GM12878 (cell line): ENCODE measurements around the gene SEZ6L2. TPM values are rescaled to one million over a fixed set of nuclear protein-coding genes. Genes with fewer than 3 reads are reported as not detected.

Source experiments
- ATAC-seq: fragments of 200-7000 bp; cut with Tn5 transposase; 3 replicates; pipeline ENCODE4 v1.9.1; 2020; ENCODE audit warnings: mild to moderate bottlenecking, moderate library complexity
- BruUV-seq: library from RNA; stranded (reverse); fragments of 400-500 nt; replicated peaks from 2 replicates; lab custom pipeline; 2021; lab: Mats Ljungman, UMichigan
- CTCF ChIA-PET: fragments of 300-600 bp; sonication (Branson Sonifier 250); formaldehyde crosslinking; extraction: SDS; loops from one replicate; lab custom pipeline; 2021; ENCODE audit warnings: inconsistent platforms; lab: Yijun Ruan, JAX
- POLR2A ChIA-PET: fragments of 350-600 bp; formaldehyde crosslinking; extraction: SDS; loops from one replicate; lab custom pipeline; 2021; ENCODE audit warnings: inconsistent platforms; lab: Charles Lee
- RAD21 ChIA-PET: fragments of 300-600 bp; sonication (Branson Sonifier 250); formaldehyde crosslinking; loops from one replicate; lab custom pipeline; 2023; ENCODE audit warnings: antibody characterized with exemption; ENCODE audit not compliant: unreplicated experiment; lab: Charles Lee
- SMC1A ChIA-PET: fragments of 300-600 bp; sonication (Branson Sonifier 250); formaldehyde crosslinking; loops from one replicate; lab custom pipeline; 2023; ENCODE audit not compliant: unreplicated experiment, uncharacterized antibody; lab: Charles Lee
- DNase-seq: peaks from one replicate; pipeline ENCODE4 v3.0.0-alpha.2; 2011; ENCODE audit warnings: low read depth, low spot score
- FAIRE-seq: peaks from 3 replicates; lab custom pipeline; 2011; peaks lifted over from hg19 to GRCh38; lab: Jason Lieb, UNC
- H2AFZ ChIP-seq: 2 replicates; pipeline ENCODE4 v1.6.0; 2011; ENCODE audit warnings: low read depth, low read length, control low read depth; ENCODE audit not compliant: control insufficient read depth
- H3K27ac ChIP-seq: 2 replicates; pipeline ENCODE4 v1.5.1; 2011; ENCODE audit warnings: control low read depth; ENCODE audit not compliant: control insufficient read depth, insufficient read depth
- H3K27me3 ChIP-seq, 2 experiments: replicated peaks in 1 of 2; 2 replicates each; pipeline versions ENCODE4 v1.6.0 to v1.6.1; 2011; ENCODE audit warnings: low read length in 1 of 2; ENCODE audit not compliant: control insufficient read depth in 2 of 2, insufficient read depth in 2 of 2
- H3K36me3 ChIP-seq, 2 experiments: 2 replicates each; pipeline ENCODE4 v1.5.1; 2011; ENCODE audit warnings: low read length in 1 of 2; ENCODE audit not compliant: control insufficient read depth in 2 of 2, insufficient read depth in 2 of 2
- H3K4me1 ChIP-seq: 2 replicates; pipeline ENCODE4 v1.6.1; 2011; ENCODE audit warnings: mild to moderate bottlenecking, low read length, moderate library complexity, mixed read lengths; ENCODE audit not compliant: control insufficient read depth, insufficient read depth
- H3K4me2 ChIP-seq: 2 replicates; pipeline ENCODE4 v1.6.0; 2011; ENCODE audit warnings: control low read depth; ENCODE audit not compliant: control insufficient read depth, insufficient read depth
- H3K4me3 ChIP-seq: fragments of 200-600 bp; sonication (generic); 2 replicates; pipeline ENCODE4 v1.5.1; 2016
- H3K79me2 ChIP-seq: 2 replicates; pipeline ENCODE4 v1.6.0; 2011; ENCODE audit warnings: low read length; ENCODE audit not compliant: control insufficient read depth, insufficient read depth
- H3K9ac ChIP-seq: 2 replicates; pipeline ENCODE4 v1.8.0; 2011; ENCODE audit warnings: low read length, control low read depth, mixed read lengths; ENCODE audit not compliant: control insufficient read depth, insufficient read depth
- H3K9me3 ChIP-seq: replicated peaks from 3 replicates; pipeline ENCODE4 v1.5.1; 2011; ENCODE audit warnings: mild to moderate bottlenecking, low read length; ENCODE audit not compliant: control insufficient read depth, insufficient read depth
- H4K20me1 ChIP-seq: 2 replicates; pipeline ENCODE4 v1.6.0; 2011; ENCODE audit not compliant: control insufficient read depth, insufficient read depth
- BMI1 ChIP-seq: fragments of 450-650 bp; IDR thresholded peaks from 2 replicates; pipeline ENCODE4 v1.6.1; 2016; ENCODE audit warnings: mild to moderate bottlenecking, moderate library complexity, borderline replicate concordance
- CBFB ChIP-seq: IDR thresholded peaks from 2 replicates; pipeline ENCODE4 v1.6.1; 2016; ENCODE audit warnings: antibody characterized with exemption, low read depth
- EGR1 ChIP-seq, 2 experiments: IDR thresholded peaks; 1 replicate in 1 of 2; 2 replicates in 1 of 2; pipeline ENCODE4 v1.6.1; 2011 to 2012; ENCODE audit warnings: low read depth in 2 of 2, low read length in 2 of 2, borderline replicate concordance in 1 of 2, mild to moderate bottlenecking in 1 of 2, moderate library complexity in 1 of 2
- NBN ChIP-seq: fragments of 450-650 bp; IDR thresholded peaks from 2 replicates; pipeline ENCODE4 v1.6.1; 2016
- NFYA ChIP-seq: IDR thresholded peaks from 2 replicates; pipeline ENCODE4 v1.6.1; 2011; ENCODE audit warnings: low read depth, mild to moderate bottlenecking, low read length, improper control_type of control experiment, borderline replicate concordance
- POLR2A ChIP-seq: IDR thresholded peaks from 2 replicates; pipeline ENCODE4 v1.6.1; 2011; ENCODE audit warnings: low read depth, mild to moderate bottlenecking, low read length
- POLR2AphosphoS5 ChIP-seq: IDR thresholded peaks from 2 replicates; pipeline ENCODE4 v1.6.1; 2011; ENCODE audit warnings: mild to moderate bottlenecking, low read length, inconsistent platforms
- RBBP5 ChIP-seq: fragments of 200-600 bp; sonication (generic); conservative IDR thresholded peaks from 2 replicates; pipeline ENCODE4 v1.6.1; 2016
- TBL1XR1 ChIP-seq: IDR thresholded peaks from 2 replicates; pipeline ENCODE4 v1.6.1; 2012; ENCODE audit warnings: low read depth, low read length, improper control_type of control experiment
- WGBS: methylation state at CpG from one replicate; pipeline ENCODE4 v1.1.6; 2016; ENCODE audit warnings: low lambda C conversion rate; ENCODE audit not compliant: insufficient replicate concordance, insufficient coverage; ENCODE audit errors: missing lambda C conversion rate; 5-methylcytosine and 5-hydroxymethylcytosine counted together
- in situ Hi-C: fragments of 300-500 bp; cut with MboI; formaldehyde crosslinking; loops from 9 replicates; pipeline ENCODE4 v1.14.3; 2018; ENCODE audit warnings: mixed read lengths
- intact Hi-C: fragments of 100-400 bp; cut with micrococcal nuclease; formaldehyde crosslinking; loops from one replicate; pipeline ENCODE4 v1.14.2; 2022; ENCODE audit not compliant: unreplicated experiment
- polyA plus RNA-seq, 11 experiments: library from polyadenylated mRNA; depleted of rRNA in 4 of 11; unstranded in 6 of 11; stranded (reverse) in 5 of 11; fragments of >200 nt; fragmentation: Nextera tagmentation in 4 of 11; fragmentation: Illumina TruSeq in 1 of 11; extraction: Ambion mirVana in 4 of 11; extraction: Trizol in 1 of 11; gene quantifications; 1 replicate in 1 of 11; 2 replicates in 10 of 11; pipeline versions ENCODE4 v1.2.1 to v1.2.3, GENCODE V29; 2011 to 2016; ENCODE audit warnings: inconsistent platforms in 2 of 11, missing spikeins in 2 of 11, low read depth in 1 of 11
- total RNA-seq, 4 experiments: library from RNA; depleted of rRNA in 3 of 4; stranded (reverse); fragments of >200 nt in 3 of 4; fragmentation: Illumina TruSeq in 1 of 4; extraction: Trizol in 1 of 4; gene quantifications; 2 replicates each; pipeline versions ENCODE4 v1.2.1 to v1.2.3, GENCODE V29; 2013 to 2021
- TF ChIP-seq, protein P1 (sequence below): IDR thresholded peaks from 2 replicates; pipeline ENCODE4 v1.6.1; 2011; ENCODE audit warnings: borderline replicate concordance, low read depth, mild to moderate bottlenecking, moderate library complexity, low read length; ENCODE audit not compliant: insufficient read depth, poor library complexity, severe bottlenecking
- TF ChIP-seq, protein P2 (sequence below): fragments of 450-650 bp; IDR thresholded peaks from 2 replicates; pipeline ENCODE4 v1.6.1; 2017; ENCODE audit warnings: low read depth, mild to moderate bottlenecking, moderate library complexity

The SEZ6L2 gene
- total and polyA plus RNA-seq, 10 of the 15 experiments (the other 5 are each of a cell fraction or from before 2014, with no cell fraction given), result 0.06 to 0.49 TPM; not detected in 8

- Histone ChIP-seq H2AFZ (no peak overlapping the region), H3K4me2 (no peak overlapping the region), H3K4me3 (no peak overlapping the region), H4K20me1 (no peaks in the 10 kb centered on the region), H3K79me2 (no peaks in the 10 kb centered on the region), H3K27me3 (no peaks in the 10 kb centered on the region), H3K4me1 (no peaks in the 10 kb centered on the region), H3K9ac (no peak overlapping the region), H3K9me3 (no peaks in the 10 kb centered on the region), H3K36me3 (no peaks in the 10 kb centered on the region), H3K27ac (no peak overlapping the region)
- DNase-seq (no peak), FAIRE-seq (no peak), ATAC-seq (no peak)
- in situ Hi-C loops, result no loop called here
- ChIA-PET SMC1A (no interaction called here), CTCF (no interaction called here), RAD21 (no interaction called here), POLR2A (interaction anchor here (0.6 kb wide), 1 partner anchor 269 kb away, joined by 3 read pairs; no protein-coding TSS in a partner anchor)
- intact Hi-C loops, result loop anchor here (10.0 kb wide), 1 partner anchor 119 kb away; the partner anchor contains the start of gene C16orf92
- TF ChIP-seq, protein P1, sequence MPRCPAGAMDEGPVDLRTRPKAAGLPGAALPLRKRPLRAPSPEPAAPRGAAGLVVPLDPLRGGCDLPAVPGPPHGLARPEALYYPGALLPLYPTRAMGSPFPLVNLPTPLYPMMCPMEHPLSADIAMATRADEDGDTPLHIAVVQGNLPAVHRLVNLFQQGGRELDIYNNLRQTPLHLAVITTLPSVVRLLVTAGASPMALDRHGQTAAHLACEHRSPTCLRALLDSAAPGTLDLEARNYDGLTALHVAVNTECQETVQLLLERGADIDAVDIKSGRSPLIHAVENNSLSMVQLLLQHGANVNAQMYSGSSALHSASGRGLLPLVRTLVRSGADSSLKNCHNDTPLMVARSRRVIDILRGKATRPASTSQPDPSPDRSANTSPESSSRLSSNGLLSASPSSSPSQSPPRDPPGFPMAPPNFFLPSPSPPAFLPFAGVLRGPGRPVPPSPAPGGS, result no peak
- TF ChIP-seq TBL1XR1 (no peak), BMI1 (no peak), POLR2A (peak; percentile 57), POLR2AphosphoS5 (no peak)
- BruUV-seq, result no TSS peak
- WGBS, result 89% methylated on average over 13 of the region's 13 CpGs
Measured at GRCh38 chr16:29905668-29906067, 6.3 kb upstream of the SEZ6L2 start.

- no peaks in the 10 kb centered on the region for H3K9me3 ChIP-seq
- no peak overlapping the region for H3K4me3 ChIP-seq
- no peak overlapping the region for H3K27ac ChIP-seq
- no peak for FAIRE-seq
- no peaks in the 10 kb centered on the region for H4K20me1 ChIP-seq
- ChIA-PET CTCF (no interaction called here), SMC1A (no interaction called here)
- no peak for DNase-seq
- no peak overlapping the region for H2AFZ ChIP-seq
- intact Hi-C loops, result loop anchor here (10.0 kb wide), 1 partner anchor 120 kb away; the partner anchor contains the start of gene C16orf92
- WGBS, result 88% methylated on average over 7 of the region's 7 CpGs
- H3K4me1 ChIP-seq, result no peaks in the 10 kb centered on the region
- TF ChIP-seq NBN (no peak), NFYA (no peak), RBBP5 (no peak), BMI1 (no peak), POLR2A (peak; percentile 4; the same call in 1 of the 2 replicates), CBFB (no peak), EGR1 (IDR thresholded peaks at IDR 0.05; ENCODE audit: borderline replicate concordance in 1 of 2, low read depth in 2 of 2, low read length in 2 of 2) (no peak)
- TF ChIP-seq, protein P2, sequence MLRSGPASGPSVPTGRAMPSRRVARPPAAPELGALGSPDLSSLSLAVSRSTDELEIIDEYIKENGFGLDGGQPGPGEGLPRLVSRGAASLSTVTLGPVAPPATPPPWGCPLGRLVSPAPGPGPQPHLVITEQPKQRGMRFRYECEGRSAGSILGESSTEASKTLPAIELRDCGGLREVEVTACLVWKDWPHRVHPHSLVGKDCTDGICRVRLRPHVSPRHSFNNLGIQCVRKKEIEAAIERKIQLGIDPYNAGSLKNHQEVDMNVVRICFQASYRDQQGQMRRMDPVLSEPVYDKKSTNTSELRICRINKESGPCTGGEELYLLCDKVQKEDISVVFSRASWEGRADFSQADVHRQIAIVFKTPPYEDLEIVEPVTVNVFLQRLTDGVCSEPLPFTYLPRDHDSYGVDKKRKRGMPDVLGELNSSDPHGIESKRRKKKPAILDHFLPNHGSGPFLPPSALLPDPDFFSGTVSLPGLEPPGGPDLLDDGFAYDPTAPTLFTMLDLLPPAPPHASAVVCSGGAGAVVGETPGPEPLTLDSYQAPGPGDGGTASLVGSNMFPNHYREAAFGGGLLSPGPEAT, result no peak
- TF ChIP-seq, all 136 proteins: peak for 1
- no peaks in the 10 kb centered on the region for H3K27me3 ChIP-seq
- POLR2A ChIA-PET, result interaction anchor here (1.1 kb wide), 1 partner anchor 22 kb away, joined by 3 read pairs; the partner anchor contains the start of gene KCTD13
- BruUV-seq, result no TSS peak
- in situ Hi-C loops, result no loop called here
- H3K9ac ChIP-seq, result no peak overlapping the region
- no peaks in the 10 kb centered on the region for H3K36me3 ChIP-seq
- H3K4me2 ChIP-seq, result no peak overlapping the region
- no peaks in the 10 kb centered on the region for H3K79me2 ChIP-seq
- RAD21 ChIA-PET, result no interaction called here
- no peak for ATAC-seq
Measured at GRCh38 chr16:29904947-29905346, 5.6 kb upstream of the SEZ6L2 start.
